Mucosa of descending colon (tissue), 3 donors: ENCODE data around the gene SPAG8. TPM values are rescaled to one million over a fixed set of nuclear protein-coding genes. Genes with fewer than 3 reads are reported as not detected.

ENCODE experiments used
- ATAC-seq: fragments of 200-7000 bp; cut with Tn5 transposase; one replicate; pipeline ENCODE4 v1.9.1; 2020; ENCODE audit warnings: mild to moderate bottlenecking, moderate library complexity
- DNase-seq, 3 donors: peaks; one replicate each; pipeline ENCODE4 v3.0.0-alpha.2; 2020
- H3K36me3 ChIP-seq: fragments of 200-600 bp; one replicate; pipeline ENCODE4 v1.8.0; 2021; ENCODE audit warnings: low read depth, mild to moderate bottlenecking
- H3K4me1 ChIP-seq: fragments of 200-600 bp; one replicate; pipeline ENCODE4 v1.8.0; 2021; ENCODE audit warnings: low read depth, mild to moderate bottlenecking
- H3K4me3 ChIP-seq: fragments of 200-600 bp; one replicate; pipeline ENCODE4 v1.8.0; 2021; ENCODE audit warnings: mild to moderate bottlenecking
- H3K9me3 ChIP-seq: fragments of 200-600 bp; one replicate; pipeline ENCODE4 v1.8.0; 2021; ENCODE audit warnings: mild to moderate bottlenecking
- intact Hi-C, 2 donors: fragments of 100-400 bp; cut with DNase I in 1 of 2; cut with micrococcal nuclease in 1 of 2; formaldehyde crosslinking; loops; one replicate each; pipeline versions ENCODE4 v1.11.0 to v1.11.1; 2022; cut with DNase I, micrococcal nuclease
- total RNA-seq, 3 donors: library from RNA; stranded (reverse); fragmentation: NEBNext Ultra II Directional in 2 of 3; extraction: Animal tissue kit (Norgen Biotek cat#: 25700) in 2 of 3; gene quantifications; one replicate each; pipeline versions ENCODE4 v1.2.1 to v1.2.4, GENCODE V29; 2021 to 2023
- TF ChIP-seq, protein P1 (sequence below): fragments of 200-600 bp; IDR thresholded peaks from one replicate; pipeline ENCODE4 v1.8.0; 2022; ENCODE audit warnings: antibody characterized with exemption, mild to moderate bottlenecking
- donor health status: DM: no; HTN: no; CAD: no; lungs with moderate emphysema.
- donor health status: DM: no; HTN: no; CAD: no.
- donor health status: DM: no; HTN: yes; CAD: no.

Gene SPAG8
- total RNA-seq, 3 donors from 2014 or later = 0.84 to 2.5 (median 0.92) TPM

GRCh38 chr9:35847792-35848572 lies 35.9 kb upstream of the SPAG8 start:
- Histone ChIP-seq H3K4me3 (no peak overlapping the region), H3K4me1 (peaks cover 13% of the 10 kb centered on the region), H3K36me3 (no peaks in the 10 kb centered on the region), H3K9me3 (no peaks in the 10 kb centered on the region)
- peak in 2 of 3 donors; percentile 8 to 12 for DNase-seq
- intact Hi-C loops = no loop called here
- ATAC-seq = peak; percentile 37
- TF ChIP-seq, protein P1, sequence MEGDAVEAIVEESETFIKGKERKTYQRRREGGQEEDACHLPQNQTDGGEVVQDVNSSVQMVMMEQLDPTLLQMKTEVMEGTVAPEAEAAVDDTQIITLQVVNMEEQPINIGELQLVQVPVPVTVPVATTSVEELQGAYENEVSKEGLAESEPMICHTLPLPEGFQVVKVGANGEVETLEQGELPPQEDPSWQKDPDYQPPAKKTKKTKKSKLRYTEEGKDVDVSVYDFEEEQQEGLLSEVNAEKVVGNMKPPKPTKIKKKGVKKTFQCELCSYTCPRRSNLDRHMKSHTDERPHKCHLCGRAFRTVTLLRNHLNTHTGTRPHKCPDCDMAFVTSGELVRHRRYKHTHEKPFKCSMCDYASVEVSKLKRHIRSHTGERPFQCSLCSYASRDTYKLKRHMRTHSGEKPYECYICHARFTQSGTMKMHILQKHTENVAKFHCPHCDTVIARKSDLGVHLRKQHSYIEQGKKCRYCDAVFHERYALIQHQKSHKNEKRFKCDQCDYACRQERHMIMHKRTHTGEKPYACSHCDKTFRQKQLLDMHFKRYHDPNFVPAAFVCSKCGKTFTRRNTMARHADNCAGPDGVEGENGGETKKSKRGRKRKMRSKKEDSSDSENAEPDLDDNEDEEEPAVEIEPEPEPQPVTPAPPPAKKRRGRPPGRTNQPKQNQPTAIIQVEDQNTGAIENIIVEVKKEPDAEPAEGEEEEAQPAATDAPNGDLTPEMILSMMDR = no peak

DNA sequence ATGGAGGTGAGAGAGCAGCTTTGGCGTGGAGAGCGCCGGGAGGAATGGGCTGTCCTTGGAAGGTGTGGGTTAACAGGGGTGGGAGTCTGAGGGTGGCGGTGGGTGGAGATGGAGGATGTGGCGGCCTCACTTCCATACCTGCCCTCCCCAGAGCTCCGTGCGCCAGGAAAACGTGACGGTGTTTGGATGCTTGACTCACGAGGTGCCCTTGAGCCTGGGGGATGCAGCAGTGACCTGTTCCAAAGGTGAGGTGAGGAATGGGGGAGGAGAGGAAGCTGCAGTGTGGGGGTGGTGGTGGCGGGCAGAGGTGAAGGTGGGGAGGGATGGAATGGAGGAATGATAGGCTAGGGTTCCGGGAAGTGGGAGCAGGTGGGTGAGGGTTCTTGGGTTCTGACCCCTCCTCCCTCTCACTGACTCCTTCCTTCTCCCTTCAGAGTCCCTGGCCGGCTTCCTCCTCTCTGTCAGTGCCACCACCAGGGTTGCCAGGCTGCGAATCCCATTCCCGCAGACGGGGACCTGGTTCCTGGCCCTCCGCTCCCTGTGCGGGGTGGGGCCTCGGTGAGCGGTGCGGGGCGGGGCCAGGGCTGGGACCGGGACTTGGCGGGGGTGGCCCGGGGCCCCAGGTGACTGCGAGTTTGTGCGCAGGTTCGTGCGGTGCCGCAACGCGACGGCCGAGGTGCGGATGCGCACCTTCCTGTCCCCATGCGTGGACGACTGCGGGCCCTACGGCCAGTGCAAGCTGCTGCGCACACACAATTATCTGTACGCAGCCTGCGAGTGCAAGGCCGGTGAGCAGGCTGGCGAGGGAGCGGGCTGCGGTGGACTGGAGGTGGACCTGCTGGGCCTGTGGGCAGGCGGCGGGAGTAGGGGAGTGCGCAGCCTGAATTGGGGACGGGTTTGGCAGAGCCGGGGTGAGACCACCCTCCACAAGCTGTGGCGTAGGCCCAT lies 34.0 kb upstream of the SPAG8 start:
- Histone ChIP-seq H3K9me3 (no peaks in the 10 kb centered on the region), H3K36me3 (no peaks in the 10 kb centered on the region), H3K4me1 (peaks cover 13% of the 10 kb centered on the region), H3K4me3 (no peak overlapping the region)
- TF ChIP-seq, protein P1 = no peak
- intact Hi-C loops = no loop called here
- no peak for ATAC-seq
- DNase-seq = no peak

DNA sequence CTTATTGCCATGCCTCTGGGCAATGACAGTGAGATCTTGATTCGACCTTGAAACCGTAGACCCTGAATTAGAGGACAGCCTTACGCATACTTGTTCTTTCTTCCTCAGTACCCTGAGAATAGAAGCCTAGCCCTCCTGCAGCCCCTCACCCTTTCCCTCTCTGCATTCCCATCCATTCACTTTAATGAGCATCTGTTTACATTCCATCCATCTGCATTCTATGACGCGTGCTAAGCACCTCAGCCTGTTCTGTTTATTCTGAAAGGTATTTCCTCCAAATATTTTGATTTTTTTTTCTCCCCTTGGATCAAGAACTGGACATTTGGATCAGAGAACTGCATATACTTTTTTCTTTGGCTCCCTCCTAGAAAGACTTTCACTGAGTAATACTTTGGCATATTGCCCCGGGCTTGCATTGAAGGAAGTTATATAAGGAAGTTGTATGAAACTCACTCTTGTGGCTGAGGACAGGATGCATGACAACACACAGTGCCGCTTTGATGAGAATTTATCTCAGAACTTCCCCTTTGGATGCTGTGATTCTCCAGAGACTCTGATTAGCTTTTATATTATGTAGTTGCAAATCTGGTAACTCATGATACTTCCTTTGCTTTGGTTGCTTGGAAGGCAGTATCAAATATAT lies 32.7 kb upstream of the SPAG8 start:
- Histone ChIP-seq H3K4me1 (peaks cover 13% of the 10 kb centered on the region), H3K36me3 (no peaks in the 10 kb centered on the region), H3K4me3 (no peak overlapping the region), H3K9me3 (no peaks in the 10 kb centered on the region)
- TF ChIP-seq, protein P1 = no peak
- intact Hi-C loops = no loop called here
- peak in 1 of 3 donors; percentile 81 for DNase-seq
- ATAC-seq = peak; percentile 89

- ATAC-seq (peak; percentile 54), DNase-seq (no peak)
- no peaks in the 10 kb centered on the region for H3K9me3 ChIP-seq
- intact Hi-C loops = no loop called here
- no peaks in the 10 kb centered on the region for H3K36me3 ChIP-seq
- TF ChIP-seq, protein P1 = no peak
- no peak overlapping the region for H3K4me3 ChIP-seq
- peaks cover 13% of the 10 kb centered on the region for H3K4me1 ChIP-seq
Measured at GRCh38 chr9:35842795-35843194, 30.7 kb upstream of the SPAG8 start.

GRCh38 chr9:35842020-35842745 lies 30.1 kb upstream of the SPAG8 start:
- Histone ChIP-seq H3K4me1 (peaks cover 13% of the 10 kb centered on the region), H3K36me3 (no peaks in the 10 kb centered on the region), H3K4me3 (no peak overlapping the region), H3K9me3 (no peaks in the 10 kb centered on the region)
- DNase-seq (no peak), ATAC-seq (no peak)
- intact Hi-C loops = no loop called here
- TF ChIP-seq, protein P1 = no peak
